HG02642 (cell line): Measurements from ENCODE around the gene CLPX.
"Not testable (repeated sequence)": the region's sequence is repeated elsewhere in the genome, so short reads cannot be mapped to it uniquely, and the experiment has no call there.

Experiments used
- ATAC-seq: cut with Tn5 transposase; IDR thresholded peaks from one replicate; pipeline ENCODE4 v1.9.1; 2021; ENCODE audit warnings: mild to moderate bottlenecking; ENCODE audit not compliant: unreplicated experiment, poor library complexity

The CLPX gene

DNA sequence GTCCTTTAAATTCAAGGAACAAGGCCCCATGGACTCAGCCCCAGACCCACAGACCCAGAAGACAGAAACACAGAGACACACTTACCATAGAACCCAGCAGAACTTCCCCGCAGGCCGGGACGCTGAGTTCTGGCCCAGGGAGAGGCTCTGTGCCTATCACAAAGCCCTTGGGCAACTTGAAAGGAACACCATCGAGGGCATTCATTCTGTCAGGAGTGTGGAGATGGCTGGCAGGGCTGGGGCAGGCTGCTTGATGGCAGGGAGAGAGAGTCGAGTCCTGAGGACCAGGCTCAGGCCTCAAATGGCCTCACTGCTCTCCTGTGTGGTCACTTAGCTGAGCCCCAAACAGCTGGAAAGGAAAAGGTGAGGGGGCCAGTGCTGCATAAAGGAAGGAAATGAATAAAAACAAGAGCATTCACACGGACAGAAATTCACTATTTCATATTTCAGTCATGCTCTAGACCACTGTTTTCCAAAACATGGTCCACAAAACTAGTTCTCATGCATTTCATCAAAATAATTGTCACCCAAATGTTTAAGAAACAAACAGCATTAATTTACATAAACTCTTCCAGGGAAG, 79.0 kb downstream of the CLPX start:
- no peak for ATAC-seq

DNA sequence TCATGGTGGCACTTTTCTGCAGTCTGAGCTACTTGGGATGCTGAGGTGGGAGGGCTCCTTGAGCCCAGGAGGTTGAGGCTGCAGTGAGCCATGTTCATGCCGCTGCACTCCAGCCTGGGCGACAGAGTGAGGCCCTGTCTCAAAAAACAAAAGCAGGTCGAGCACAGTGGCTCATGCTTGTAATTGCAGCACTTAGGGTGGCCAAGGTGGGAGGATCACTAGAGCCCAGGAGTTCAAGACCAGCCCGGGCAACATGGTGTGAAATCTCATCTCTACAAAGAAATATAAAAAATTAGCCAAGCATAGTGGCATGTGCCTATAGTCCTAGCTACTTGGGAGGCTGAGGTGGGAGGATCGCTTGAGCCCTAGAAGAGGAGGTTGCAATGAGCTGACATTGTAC, 80.1 kb downstream of the CLPX start:
- ATAC-seq, result no peak

DNA sequence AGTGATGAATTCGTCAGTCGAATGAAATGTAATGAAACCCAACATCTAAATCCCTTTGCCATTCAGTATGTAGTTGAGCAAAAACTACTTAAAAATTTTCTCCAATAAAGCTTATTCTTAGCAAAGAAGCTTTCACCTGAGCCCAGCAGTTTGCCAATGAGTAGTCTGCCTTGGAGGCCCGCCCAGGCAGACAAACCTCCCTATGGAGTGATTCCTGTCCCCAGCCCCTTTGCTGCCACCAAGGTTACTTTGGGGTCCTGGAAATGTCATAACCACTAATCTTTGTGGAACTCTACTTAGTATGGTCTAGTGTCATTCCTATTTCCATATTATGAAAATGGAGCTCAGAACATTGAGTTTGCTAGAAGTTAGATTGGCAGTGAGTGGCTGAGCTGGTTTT, 82.2 kb downstream of the CLPX start:
- no peak for ATAC-seq

DNA sequence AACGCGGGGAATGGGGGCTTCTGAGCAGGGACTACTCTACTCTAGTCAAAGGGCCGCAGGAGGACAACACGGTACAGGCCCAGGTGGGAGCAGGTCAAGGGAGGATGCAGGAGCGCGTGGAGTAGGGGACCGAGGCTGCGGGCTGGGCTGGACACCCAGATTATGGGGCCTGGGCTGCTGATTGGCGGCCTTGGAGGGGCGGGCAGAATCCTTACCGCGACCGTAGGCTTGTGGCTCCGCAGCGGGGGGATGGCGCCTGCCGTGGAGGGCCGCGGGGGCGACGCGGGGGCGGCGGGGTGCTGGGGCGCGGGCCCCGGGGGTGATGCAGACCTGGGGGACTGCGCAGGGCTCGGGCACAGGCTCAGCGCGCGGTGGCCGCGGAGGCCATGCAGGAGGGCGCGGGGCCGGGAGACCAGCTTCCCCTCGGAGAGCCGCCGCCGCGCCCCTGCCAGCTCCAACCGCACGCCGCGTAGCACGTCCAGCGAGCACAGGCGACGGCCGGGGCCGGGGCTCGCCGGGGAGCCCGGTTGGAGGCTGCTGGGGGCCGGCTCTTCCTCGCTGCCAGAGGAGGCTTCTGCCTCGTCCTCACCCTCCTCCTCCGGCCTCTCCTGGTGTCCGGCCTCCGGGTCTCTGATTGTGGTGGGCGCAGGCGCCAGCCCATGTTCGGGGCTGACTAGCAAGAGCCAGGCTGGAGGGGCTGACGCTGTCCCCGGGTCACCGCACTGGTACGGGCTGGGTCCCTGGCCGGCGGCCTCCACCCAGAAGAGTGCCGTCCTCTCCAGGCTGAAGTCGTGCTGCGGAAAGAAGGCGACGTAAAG, 83.0 kb downstream of the CLPX start:
- ATAC-seq, result no peak

DNA sequence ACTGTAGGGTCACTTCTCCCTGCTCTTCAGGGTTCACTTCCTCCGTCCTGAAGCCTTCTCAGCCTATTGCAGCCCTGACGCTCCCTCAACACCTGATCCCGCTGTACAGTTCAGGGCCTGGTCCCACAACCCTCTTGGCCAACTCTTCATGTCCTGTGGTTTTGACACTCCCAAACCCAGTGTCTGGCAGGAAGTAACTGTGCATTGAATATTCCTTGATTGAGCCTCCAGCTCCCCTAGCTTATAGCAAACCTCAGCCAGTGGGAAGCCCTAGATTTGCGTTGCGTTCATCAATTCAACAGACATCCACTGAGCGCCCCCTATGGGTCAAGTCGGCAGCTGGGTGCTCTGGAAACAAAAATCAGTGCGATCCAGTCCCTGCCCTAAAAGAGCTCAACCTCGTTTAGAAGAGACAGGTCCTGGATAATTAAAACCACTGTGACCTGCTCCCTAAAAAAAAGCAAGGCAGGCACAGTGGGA, 83.7 kb downstream of the CLPX start:
- no peak for ATAC-seq

DNA sequence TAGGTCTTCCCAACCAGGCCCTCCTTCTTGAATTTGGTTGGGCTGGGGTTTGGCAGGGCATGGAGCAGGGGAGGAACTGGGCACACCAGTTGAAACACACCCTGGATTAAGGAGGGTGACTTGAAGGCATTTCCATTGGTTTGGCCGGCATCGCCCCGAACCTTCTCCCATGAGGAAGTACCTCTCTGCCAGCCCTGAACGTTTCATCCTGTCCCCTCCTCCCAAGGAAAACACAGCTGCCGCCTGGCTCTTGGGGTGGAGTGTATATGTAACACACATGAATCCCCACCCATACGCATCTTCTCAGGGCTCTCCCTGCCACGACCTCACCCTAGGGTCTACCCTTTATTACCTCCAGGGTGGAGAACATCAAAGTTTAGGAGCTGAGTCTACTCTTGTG, 84.7 kb downstream of the CLPX start:
- no peak for ATAC-seq

DNA sequence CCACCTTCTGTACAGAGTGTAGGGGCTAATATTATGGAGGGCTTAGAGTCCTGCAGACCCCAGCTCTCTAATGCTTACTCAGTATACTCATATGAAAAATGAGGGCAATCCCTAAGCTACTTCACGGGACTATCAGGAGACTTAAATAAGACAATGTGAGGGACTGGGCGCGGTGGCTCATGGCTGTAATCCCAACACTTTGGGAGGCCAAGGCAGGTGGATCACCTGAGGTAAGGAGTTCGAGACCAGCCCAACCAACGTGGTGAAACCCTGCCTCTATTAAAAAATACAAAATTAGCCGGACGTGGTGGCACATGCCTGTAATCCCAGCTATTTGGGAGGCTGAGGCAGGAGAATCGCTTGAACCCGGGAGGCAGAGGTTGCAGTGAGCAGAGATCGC, 85.3 kb downstream of the CLPX start:
- not testable (repeated sequence) for ATAC-seq

DNA sequence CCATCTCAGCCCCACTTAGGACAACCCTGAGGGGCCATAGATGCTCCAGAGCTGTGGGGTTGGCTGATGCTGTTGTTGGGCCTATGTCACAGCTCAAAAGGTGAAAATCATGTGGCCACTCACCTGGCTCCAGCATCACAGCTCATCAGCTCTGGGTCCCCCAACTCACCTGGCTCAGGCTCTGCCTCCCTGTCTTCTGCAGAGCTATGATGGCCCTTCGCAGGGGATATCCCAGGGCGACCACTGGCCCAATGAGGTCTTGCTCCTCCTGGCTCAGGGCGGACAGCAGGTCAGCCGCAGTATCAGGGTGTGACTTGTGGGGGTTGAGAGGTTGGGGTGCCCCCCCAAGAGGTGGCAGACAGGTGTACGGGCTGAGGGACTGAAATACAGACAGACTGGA, 85.8 kb downstream of the CLPX start:
- no peak for ATAC-seq
